ENCODE measurements around the gene NDUFA8. TPM values are rescaled to one million over a fixed set of nuclear protein-coding genes. Genes with fewer than 3 reads are reported as not detected.

NDUFA8 gene
- total RNA-seq, 1 donor from 2014 or later, result 27.1 TPM

- no peak for DNase-seq
Observed at GRCh38 chr9:122184551-122184950, 25.0 kb upstream of the NDUFA8 start.

DNA sequence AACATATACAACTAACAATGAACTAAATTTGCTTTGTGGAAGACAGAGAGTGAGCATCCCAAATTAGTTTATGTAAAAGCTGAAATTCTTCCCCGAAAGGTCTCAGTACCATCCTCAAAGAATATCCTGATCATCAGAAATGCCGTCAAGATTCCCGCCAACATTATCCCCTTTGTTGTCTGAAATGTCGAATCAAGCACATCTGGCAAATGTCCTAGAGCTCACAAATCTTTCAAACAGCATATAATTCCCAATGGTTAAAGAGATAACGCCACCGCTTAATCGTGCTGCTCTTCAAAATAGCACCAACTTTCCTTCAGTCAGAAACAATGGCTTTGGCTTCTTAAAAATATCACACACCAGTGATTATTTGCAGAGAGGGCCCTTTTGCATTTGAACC lies 23.9 kb upstream of the NDUFA8 start:
- DNase-seq, result no peak

DNA sequence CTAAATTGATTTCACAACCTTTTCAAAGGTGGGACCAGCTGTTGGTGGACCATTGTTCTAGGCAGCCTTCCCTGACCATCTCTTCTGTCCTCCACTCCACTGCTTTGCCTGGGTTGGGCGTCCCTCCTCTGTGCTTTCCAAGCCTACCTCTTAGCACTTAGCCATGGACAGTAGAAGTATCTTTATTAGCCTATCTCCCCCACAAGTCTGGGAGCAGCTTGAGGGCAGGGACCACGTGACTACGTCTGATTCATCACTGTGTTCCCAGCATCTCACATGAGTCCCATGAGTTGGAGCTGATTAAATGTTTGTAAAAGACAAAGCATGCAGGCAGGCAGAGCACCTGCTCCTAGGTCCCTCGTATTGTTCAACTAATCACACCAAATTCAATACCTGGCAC lies 21.1 kb upstream of the NDUFA8 start:
- no peak for DNase-seq

DNA sequence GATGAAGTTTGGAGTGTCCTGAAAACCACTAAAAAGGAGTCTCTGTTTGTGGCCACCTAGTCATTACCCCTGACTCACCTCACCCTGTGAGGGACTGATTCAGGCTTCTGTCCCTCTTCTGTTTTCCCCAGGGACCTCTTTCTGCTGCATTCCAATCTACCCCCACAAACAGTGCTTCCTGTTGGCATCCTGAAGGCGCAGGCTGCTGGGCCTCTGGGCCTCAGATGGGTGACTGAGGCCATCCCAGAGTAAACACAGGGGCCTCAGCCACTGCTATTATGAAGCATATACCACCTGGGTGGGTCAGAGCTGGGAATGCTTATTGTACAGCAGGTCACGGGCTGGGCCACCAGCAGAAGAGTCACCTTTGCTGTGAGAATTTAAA lies 20.1 kb upstream of the NDUFA8 start:
- no peak for DNase-seq

GRCh38 chr9:122179054-122179689 lies 19.6 kb upstream of the NDUFA8 start:
- no peak for DNase-seq

GRCh38 chr9:122176916-122177315 lies 17.3 kb upstream of the NDUFA8 start:
- DNase-seq, result no peak

DNA sequence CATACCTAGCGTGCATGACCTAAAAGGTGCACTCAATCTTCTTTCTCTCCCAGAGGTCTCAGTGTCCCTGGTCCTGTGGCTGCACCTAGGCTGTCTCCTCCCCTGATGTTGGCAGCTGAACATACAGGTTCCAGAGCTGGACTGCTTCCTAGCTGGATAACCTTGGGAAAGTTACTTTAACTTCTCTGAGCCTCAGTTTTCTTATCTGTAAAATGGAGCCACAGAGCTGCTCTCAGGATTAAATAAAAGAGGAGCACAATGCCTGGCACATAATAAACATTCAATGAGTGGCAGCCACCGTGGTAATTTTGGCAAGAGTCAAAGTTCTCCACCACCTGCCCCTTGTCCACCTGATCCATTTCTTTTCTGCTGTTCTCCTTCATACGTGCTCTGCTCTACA lies 14.1 kb upstream of the NDUFA8 start:
- no peak for DNase-seq

DNA sequence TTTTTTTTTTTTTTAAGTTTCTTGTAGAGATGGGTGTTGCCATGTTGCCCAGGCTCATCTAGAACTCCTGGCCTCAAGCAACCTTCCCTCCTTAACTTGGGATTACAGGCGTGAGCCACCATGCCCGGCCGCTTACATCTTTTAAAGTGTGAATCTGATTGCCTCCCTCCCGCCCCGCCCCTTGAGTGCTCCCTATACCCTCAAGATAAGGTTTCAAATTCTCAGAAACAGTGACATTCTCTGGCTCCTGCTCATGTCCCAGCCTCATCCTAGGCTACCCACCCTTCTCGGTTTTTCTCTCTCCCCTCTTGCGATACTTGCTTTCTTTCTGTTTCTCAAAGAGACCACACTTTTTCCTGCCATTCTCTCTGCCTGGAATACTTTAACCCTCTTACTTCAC lies 12.6 kb upstream of the NDUFA8 start:
- no peak for DNase-seq

GRCh38 chr9:122168356-122168755 lies 8.8 kb upstream of the NDUFA8 start:
- DNase-seq, result no peak

DNA sequence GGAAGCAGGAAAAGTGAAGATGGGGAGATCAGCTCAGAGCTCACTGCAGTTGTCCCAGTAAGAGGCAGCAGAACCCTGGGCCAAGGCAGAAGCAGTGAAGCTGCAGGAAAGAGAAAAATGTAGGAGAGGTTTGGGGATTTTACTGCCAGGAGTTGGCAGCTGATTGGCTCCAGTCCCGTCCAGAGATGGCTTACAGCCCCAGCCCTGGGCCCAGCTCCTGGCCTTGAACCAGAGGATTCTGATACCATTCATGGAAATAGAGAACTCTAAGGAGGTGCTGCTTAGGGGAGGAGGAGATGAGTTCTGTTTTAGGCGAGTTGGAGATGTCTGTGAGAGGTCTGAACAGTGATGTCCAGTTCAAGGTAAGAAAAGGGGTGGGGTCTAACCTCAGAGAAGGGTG lies 4.7 kb upstream of the NDUFA8 start:
- no peak for DNase-seq

GRCh38 chr9:122162415-122162814 lies 2.8 kb upstream of the NDUFA8 start:
- DNase-seq, result no peak

GRCh38 chr9:122159925-122160246 lies 307 bp upstream of the NDUFA8 start:
- DNase-seq, result no peak

- no peak for DNase-seq
Observed at GRCh38 chr9:122158202-122158601, 1.4 kb downstream of the NDUFA8 start.

DNA sequence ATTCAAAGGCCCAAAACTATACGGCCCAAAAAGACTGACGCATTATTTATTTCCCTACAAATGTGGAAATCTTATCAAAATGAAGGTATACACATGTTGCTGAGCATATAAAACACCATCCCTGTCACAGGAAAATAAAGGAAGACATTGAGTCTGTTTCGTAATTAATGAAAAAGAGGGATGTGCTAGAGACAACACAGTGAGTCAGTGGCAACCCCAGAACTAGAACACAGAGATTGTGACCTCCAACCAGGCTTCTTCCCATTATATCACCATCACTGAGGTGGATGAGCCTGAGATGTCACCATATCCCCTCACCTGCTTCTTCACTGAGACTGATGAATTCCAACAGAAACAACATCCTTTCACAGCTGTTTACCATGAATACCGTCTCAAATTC lies 3.8 kb downstream of the NDUFA8 start:
- DNase-seq, result no peak

DNA sequence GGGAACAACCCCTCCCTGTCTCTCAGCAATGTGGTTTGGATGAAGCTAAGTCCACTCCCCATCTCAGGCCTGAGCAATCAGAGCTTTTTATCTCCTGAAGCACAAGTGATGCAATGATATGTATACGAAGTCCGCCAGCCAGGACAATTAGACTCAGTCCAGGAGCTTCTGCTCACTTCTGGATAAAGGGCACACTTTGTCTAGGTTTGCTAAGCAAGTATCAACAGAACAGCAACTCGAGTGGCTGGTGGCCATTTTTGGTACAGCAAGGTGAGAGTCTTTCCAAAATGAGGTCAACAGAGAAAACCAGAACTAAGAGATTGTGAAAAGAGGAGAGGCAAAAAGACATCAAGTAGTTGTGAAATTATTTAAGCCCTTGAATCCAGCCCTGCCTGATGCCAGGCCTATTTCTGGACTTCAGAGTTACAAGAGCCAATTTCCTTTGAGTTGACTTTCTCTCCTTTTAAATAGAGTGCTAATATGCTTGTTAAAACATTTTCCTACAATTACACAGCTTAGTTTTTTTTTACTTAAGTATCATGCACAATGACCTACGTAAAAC lies 8.2 kb downstream of the NDUFA8 start:
- DNase-seq, result no peak

GRCh38 chr9:122145592-122145863 lies 14.1 kb downstream of the NDUFA8 start:
- DNase-seq, result no peak

DNA sequence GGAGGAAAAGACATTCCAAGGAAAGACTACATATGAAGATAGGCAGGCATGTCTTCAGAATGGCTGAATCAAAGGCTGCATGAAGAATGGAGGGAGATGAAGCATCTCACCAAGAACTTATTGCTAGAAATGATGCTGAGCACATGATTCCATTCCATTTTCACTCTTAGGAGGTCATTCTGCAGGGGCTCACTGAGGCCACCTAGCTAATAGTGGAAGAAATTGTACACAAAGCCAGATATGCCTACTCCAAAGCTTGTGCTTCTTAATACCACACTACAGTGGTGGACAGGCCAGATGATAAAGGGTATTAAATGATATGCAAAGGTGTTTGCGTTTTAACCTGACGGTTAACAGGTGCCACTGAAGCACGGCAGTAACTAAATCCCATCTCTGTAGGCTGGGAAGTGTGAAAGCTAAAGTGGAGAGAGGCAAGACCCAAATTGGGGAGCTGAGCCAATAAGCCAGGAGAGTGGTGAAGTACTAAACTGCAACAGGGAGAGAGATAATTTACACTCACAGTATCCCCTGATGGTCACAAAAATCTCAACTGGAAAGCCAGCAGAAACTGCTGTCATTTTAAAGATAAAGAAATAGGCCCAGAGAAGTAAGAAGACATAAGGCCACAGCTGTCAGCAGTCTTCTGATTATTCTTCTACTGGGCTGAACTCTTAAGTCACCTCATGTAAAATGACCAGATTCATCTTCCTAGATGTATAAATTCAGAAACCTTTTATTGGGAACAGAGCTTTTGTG lies 14.6 kb downstream of the NDUFA8 start:
- no peak for DNase-seq

DNA sequence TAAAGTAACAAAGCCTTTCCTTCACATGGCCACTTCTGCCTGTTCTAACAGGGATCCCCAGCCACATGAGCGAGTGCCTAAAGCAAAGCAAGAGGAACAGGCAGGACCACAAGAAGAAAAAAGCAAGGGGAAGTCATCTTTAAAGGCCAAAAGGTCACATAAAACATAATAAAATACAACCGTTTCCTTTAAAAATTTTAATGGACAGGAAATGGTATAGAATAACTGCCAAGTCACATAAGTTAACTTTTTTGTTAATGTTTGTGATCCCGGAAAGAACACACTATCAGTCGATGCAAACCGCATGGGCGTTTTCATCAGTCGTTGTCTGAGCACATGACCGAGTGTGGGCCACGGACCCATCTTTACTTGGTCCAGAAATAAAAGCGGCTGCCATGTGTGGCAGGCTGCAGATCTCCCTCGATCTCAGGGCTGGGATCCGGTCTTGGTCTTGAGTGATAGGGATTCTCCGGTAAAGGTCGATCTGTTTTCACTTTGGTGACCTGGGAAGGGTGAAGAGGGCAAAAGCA lies 15.6 kb downstream of the NDUFA8 start:
- no peak for DNase-seq

DNA sequence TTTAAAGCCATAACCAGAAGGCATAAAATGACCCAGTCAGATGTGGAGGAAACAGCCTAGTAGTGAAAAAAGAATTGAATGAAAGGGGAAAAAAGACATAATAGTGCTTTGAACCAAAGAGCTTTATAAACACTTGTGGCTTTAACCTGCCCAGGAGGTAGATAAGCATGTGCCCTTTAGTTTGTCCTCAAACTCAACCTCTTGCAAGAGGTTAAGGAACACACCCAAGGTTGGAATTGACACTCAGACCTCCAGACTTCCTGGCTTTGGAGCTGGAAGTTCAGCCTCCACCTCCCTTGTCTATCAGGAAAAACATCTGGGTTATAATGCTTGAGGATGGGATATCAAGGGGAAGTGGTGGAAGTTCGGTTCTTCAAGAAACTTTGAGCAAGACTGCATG lies 16.3 kb downstream of the NDUFA8 start:
- no peak for DNase-seq

DNA sequence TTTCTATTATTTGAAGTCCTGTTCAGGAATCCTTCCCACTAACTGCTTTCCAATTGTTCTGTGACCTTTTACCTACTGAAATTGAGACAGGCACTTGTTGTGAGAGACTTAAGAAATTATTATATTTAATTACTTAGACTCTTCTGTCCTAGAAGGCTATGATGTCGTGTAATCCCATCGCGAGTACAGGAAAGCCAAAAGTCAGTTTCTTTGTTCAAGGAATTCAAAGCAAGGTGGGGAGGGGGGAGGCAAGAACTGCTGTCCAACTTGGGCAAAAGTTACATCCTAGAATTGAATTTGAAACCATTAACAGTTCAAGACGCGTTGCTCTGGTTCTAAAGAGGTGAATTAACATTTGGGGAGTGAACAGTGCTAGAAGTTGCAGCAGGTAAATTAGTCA lies 17.9 kb downstream of the NDUFA8 start:
- no peak for DNase-seq

- DNase-seq, result no peak
Observed at GRCh38 chr9:122140368-122141193, 19.0 kb downstream of the NDUFA8 start.

DNA sequence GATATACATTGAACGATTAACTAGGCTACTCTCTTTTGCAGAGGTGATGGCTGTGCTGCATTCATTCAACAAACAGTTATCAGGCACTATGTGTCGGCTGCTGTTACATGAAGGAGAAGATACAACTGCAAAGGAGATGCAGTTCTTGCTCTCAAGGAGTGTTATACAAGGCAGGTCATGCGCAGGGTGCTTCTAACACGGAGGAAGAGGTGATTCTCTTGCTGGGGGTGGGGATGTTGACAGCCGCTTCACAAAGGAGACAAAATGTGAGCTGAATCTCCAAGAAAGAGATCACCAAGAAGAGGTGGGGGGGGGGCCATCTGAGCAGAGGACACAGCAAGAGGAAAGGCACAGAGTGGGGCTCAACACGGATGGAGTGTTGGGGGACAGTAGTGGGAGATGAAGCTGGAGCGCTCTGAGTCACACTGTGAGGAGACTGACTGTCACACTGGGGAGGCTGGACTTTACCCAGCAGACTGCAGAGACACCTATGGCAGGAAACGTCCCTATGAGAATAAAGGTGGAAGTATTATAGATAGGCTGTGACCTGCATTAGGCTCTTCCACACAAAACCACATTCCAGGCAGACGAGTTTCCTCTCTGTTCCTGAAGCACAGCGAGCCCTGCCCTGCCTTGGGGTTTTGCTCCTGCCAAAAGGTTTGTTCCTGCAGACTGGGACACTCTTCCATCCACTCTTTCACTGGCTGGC lies 20.9 kb downstream of the NDUFA8 start:
- no peak for DNase-seq

DNA sequence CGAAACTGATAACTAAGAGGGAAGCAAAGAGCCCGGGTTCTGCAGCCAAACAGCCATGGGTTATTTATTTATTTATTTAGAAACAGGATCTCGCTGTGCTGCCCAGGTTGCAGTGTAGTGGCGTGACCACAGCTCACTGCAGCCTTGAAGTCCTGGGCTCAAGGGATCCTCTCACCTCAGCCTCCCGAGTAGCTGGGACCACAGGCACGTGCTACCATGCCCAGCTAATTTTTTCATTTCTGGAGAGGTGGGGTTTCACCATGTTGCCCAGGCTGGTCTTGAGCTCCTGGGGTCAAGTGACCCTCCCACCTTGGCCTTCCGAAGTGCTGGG lies 24.1 kb downstream of the NDUFA8 start:
- DNase-seq, result no peak

Data from skin of body (tissue), 2 donors.